Activated CD4-positive, alpha-beta T cell treated with anti-CD3 and anti-CD28 coated beads for 4 hours (primary cell): ENCODE measurements around the gene ATCAY.

Source experiments
- DNase-seq, 2 donors: peaks; one replicate each; pipeline ENCODE4 v3.0.0-alpha.2; 2020

ATCAY gene

GRCh38 chr19:3880471-3881271 lies at the start of gene ATCAY:
Gene ATCAY (plus strand): TSS chr19:3880685. CDS start chr19:3885768, 5,083 bp downstream.
- no peak for DNase-seq

DNA sequence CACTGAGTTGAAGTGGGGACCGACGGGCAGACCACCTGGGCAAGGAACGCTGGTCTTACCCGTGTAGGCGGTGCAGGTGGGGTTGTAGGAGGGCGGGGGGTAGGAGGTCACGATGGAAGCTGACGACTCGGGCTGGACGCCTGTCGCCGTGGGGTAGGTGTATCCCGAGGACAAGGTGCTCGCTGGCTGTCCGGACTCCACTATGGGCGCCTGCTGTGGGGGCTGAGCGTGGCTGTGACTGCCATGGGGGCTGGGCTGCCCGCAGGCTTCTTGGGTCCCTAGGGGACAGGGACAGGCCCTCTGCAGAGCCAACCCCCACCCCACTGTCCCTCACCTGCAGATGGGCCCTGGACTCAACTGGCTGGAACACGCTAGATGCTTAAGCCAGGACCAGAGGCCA lies 48.9 kb upstream of the ATCAY start:
- no peak for DNase-seq

DNA sequence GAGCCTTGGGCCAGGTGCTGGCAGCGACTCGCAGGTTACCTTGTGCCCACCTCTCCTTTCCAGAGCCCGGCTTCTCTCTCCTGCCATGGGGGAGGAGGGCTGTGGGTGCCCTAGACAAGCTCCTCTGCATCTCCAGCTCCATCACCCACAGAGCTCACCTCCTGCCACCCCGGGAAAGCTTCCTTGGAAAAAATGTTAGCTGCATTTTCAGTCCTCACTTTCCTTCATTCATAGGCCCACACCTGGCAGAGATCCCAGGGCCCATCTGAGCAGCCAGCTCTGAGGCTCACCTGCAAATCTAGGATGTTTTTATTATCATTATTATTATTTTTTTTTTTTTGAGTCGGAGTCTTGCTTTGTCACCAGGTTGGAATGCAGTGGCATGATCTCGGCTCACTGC lies 48.5 kb upstream of the ATCAY start:
- no peak for DNase-seq

DNA sequence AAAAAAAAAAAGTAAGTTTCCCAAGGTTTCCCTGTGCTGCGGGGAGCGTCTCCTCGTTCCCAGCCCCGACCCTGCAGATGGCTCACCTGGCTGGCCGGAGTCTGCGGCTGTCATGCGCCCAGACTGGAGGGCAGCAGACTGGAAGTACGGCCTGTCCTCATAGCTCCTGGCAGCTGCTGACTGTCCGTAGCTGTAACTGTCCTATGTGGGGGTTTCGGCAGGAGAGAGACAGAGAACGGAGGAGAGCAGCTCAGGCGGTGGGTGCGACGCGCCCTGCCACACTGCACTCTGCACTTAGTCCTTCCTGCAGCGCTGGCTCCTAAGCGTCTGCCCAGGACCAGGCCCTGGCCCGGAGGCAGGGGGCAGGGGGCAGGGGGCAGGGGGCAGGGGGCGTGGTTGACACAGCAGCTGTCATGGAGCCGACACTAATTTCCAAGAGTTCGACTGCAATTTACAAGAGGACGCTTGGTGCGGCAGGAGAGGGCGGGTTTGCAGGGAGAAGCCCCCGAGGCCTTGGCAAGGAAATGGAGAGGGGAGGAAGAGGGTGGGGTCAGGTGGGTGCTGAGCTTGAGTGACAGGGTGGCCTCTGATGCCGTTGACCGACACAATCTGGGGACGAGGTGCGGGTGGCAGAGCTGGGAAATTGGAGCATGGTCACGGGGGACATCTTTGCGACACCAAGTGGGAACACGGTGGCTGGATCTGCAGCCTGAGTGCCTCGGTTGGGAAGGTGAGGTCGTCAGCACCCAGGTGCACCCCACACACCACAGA lies 46.7 kb upstream of the ATCAY start:
- DNase-seq, result no peak

DNA sequence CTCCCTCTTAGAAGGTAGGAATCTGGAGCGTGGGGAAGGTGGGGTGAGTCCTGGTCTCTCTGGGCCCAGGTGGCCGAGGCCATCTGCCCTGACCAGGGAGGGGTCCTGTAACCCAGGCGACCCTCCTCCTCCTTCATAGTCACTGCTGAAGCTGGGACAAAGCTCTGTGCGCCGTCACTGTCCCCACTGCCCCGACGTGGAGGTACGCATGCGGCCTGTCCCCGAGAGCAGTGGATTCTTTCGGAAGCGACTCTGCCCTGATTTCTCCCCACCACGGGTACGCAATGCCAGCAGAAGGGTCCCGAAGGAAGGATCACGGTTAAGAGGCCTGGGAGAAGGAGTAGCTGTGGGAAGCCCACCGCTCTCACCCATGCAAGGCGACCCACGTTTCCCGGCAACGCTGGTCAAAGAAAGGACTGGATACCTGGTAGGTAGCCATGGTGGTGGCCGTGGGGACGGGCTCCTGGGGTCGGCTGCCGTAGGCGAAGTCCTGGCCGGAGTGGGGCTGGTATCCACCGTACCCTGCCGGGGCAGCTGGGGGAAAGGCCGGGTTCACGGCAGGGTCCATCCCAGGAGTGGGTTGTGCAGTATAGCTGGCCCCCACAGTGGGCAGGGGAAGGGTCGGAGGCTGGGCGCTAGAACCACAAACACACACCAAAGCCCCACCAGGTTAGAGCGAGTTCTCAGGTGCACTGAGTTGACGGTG lies 46.0 kb upstream of the ATCAY start:
- DNase-seq, result no peak

DNA sequence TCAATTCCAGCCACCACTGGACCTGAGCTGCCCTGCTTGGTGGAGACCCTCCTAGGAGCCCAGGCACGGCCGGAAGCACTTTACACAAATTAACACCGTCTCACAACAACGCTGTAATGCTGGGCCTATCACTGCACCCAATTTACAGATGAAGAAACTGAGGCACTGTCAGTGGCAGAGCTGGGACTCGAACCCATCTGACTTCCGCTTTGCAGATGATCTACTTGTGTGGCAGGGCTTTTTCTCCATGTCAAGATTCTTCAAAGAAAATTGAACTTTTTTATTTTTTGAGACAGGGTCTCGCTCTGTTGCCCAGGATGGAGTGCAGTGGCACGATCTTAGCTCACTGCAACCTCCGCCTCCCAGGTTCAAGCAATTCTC lies 45.4 kb upstream of the ATCAY start:
- DNase-seq, result no peak

- DNase-seq, result no peak
Measured at GRCh38 chr19:3836887-3837286, 43.6 kb upstream of the ATCAY start.

DNA sequence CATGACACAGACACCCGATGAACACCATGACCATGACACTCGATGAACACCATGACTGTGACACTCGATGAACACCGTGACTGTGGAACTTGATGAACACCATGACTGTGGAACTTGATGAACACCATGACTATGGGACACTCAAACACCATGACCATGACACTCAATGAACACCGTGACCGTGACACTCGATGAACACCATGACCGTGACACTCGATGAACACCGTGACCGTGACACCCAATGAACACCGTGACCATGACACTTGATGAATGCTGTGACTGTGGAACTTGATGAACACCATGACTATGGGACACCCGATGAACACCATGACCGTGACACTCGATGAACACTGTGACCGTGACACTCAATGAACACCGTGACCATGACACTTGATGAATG lies 43.2 kb upstream of the ATCAY start:
- no peak for DNase-seq

GRCh38 chr19:3837922-3838321 lies 42.6 kb upstream of the ATCAY start:
- no peak for DNase-seq

GRCh38 chr19:3838661-3839060 lies 41.8 kb upstream of the ATCAY start:
- no peak for DNase-seq

DNA sequence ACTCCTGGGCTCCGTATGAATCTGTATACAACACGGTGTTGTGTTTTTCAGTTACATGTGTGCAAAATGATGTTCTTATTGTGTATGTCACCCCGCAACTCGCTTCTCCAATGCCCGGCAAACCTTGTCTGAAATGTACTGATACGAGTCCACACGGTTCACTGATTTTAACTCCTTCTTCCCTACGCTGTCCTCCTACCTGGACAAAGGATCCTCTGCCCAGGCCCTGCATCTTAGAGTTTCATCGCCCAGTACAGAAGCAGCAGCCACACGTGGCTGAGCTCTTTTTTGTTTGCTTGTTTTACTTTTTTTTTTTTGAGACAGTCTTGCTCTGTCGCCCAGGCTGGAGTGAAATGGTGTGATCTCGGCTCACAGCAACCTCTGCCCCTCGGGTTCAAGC lies 40.5 kb upstream of the ATCAY start:
- DNase-seq, result no peak

GRCh38 chr19:3840804-3841203 lies 39.7 kb upstream of the ATCAY start:
- no peak for DNase-seq

DNA sequence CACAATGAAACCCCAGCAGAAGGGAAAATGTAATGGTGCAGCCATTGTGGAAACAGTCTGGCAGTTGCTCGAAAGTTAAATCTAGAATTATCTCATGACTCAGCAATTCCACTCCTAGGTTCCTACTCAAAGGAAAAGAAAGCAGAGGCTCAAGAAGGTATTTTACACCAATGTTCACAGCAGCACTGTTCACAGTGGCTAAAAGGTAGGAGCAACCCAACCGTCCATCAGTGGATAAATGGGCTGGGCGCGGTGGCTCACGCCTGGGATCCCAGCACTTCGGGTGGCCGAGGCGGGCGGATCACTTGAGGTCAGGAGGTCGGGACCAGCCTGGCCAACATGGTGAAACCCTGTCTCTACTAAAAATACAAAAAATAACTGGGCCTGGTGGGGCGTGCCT lies 37.5 kb upstream of the ATCAY start:
- DNase-seq, result no peak

DNA sequence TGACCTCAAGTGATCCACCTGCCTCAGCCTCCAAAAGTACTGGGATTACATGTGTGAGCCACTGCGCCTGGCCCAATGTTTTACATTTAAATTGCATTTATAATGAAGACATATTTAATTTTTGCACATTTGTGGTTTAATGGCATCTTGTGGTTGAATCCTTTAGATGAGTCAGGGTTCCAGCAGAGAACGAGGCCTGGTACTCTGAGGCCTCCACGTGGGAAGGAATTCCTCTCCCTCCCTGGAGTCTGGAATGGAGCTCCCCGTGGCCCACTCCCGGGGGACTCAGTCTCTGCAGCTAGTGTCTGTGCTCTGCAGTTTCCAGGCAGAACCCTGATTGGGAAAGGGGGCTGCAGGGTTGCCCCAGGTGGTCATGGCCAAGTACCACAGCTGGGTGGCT lies 35.9 kb upstream of the ATCAY start:
- DNase-seq, result no peak

DNA sequence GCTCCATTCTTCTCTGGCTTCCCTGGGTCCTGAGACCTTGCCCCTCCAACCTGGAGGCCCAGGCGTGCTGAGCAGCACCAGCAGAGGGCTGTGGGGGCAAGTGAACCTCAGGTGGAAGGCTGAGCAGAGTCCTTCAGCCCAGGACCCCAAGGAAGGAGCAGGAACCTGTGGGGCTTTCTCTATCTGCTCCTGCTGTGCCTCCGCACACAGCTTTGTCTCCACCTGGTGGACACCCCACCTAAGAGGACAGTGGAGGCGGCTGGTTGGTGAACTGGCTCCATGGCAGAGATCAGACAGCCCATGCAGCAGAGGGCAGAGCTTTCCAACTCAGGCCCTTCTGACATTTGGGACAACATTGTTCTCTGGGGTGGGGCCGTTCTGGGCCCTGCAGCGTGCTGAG lies 31.4 kb upstream of the ATCAY start:
- DNase-seq, result peak; percentile 33 to 52

DNA sequence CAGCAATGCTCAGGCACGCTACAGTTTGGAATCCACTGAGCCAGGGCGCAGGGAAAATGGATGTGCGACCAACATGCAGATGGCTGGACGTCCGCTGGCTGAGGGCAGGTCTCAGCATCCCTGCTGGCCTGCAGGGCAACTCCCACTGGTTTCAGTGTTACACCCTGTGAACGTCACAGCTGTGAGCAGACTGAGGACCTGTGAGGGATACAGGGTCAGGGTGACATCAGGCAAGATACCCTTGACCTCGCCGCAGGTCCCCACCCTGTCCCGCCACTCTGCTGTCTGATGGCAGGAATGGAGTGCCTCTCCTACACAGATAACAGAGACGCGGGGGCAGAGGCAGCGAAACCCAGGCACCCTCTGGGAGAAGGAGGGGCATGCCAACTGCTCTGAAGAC lies 30.7 kb upstream of the ATCAY start:
- DNase-seq, result no peak

- no peak for DNase-seq
Measured at GRCh38 chr19:3850320-3850972, 30.0 kb upstream of the ATCAY start.

DNA sequence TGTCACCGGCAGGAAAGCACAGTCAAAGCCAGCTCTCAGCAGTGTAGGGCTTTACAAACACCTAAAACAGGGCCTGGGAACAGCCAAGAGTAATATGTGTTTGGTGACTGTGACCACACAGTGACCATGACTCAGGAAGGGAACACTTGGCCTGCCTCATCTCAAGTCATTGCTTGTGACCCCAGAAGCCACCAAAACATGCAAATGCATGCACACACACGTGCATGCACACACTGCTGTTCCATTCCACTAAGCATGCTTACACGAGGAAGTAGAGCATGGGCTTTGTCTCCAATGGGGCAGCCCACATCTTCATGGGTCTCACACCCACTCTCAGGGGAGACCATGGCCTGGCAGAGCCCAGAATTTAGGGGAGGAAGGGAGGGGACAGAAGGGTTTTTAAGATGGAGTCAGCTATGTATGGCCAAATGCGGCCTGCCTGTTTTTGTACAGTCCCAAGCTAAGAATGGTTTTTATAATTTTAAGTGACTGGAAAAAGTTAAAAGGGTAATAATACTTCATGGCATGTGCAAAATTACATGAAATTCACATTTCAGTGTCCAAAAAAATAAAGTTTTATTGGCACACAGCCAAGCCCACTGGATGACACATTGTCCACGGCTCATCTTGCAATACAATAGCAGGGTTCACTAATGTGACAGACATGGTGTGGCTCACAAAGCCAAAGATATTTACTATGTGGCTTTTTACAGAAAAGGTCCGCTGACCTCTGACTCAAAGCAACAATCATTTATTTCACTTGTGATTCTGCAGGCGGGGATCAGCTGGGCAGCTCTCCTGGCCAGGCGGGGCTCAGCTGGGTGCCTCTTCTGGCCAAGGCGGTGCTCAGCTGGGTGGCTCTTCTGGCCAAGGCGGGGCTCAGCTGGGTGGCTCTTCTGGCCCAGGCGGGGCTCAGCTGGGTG lies 29.0 kb upstream of the ATCAY start:
- DNase-seq, result no peak

DNA sequence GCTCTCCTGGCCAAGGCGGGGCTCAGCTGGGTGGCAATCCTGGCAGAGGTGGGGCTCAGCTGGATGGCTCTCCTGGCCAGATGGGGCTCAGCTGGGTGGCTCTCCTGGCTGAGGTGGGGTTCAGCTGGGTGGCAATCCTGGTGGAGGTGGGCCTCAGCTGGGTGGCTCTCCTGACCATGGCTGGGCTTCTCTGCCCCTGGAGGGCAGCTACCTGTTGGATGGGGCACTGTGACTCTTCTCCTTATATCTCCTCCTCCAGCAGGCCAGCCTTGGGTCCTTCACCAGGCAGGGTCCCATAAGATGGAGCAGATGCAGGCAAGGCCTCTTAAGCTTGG lies 28.3 kb upstream of the ATCAY start:
- DNase-seq, result no peak

GRCh38 chr19:3852614-3853254 lies 27.8 kb upstream of the ATCAY start:
- peak; percentile 27 to 40 for DNase-seq

DNA sequence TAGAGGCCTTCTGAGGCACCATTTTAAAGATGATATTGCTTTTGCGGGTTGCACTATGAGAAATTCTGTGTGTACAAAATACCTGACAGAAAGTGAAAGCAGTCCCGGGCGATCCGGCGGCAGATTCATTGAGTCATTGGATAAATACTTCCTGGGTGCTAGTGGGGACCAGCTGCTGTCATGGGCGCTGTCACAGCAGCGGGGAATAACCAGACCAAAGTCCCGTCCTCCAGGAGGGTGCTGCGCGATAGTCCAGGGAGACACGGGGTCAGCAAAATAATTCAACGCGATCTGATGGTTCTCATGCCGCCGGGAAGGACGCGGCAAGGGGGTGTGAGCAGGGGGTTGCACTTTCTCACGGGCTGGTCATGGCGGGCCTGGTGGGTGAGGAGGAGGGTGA lies 25.2 kb upstream of the ATCAY start:
- no peak for DNase-seq
